Right forelimb (tissue), 1 donor: ENCODE results near the gene DPEP3.

Experiments
- DNase-seq: peaks from one replicate; pipeline ENCODE4 v3.0.0-alpha.2; 2018

The DPEP3 gene

GRCh38 chr16:67928561-67929364 is 51.5 kb downstream of the DPEP3 start:
- peak; percentile 81 for DNase-seq

- DNase-seq, result no peak
Observed at GRCh38 chr16:67928147-67928546, 52.2 kb downstream of the DPEP3 start.

- DNase-seq, result peak; percentile 27
Observed at GRCh38 chr16:67927131-67927941, 53.0 kb downstream of the DPEP3 start.

GRCh38 chr16:67926181-67926750 is 54.0 kb downstream of the DPEP3 start:
- no peak for DNase-seq
